ENCODE measurements around the gene COL9A1.

The COL9A1 gene

DNA sequence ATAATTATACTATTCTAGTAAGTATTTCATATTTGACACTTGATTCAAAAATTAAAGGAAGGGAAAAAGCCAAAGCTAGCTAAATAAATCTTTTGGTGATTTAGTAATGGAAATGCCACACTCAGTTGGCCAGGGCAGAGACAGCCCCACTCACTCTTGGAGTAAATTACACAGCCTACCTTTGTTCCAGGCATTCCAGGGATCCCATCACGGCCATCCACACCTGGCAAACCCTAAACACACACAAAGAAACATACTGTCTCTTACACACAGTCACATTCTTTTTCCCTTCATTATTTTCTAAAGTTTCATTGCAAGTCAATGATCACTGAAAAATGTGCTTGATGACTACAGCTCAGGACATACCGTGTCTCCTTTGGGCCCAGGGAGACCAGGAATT is 48.1 kb downstream of the COL9A1 start:
- TF ChIP-seq POLR2A (IDR thresholded peaks at IDR 0.05; ENCODE audit: low read depth, low read length) (no peak), TAF1 (IDR thresholded peaks at IDR 0.05; ENCODE audit: borderline replicate concordance, low read depth, low read length) (no peak), POLR2AphosphoS5 (IDR thresholded peaks at IDR 0.05; ENCODE audit: low read depth, low read length) (no peak)
- no peak for FAIRE-seq
- no peak for DNase-seq (ENCODE audit: insufficient read length)

- FAIRE-seq: no peak
- DNase-seq (ENCODE audit: insufficient read length): no peak
These were observed 49.0 kb downstream of the COL9A1 start for GRCh38 chr6:70253923-70254322.

DNA sequence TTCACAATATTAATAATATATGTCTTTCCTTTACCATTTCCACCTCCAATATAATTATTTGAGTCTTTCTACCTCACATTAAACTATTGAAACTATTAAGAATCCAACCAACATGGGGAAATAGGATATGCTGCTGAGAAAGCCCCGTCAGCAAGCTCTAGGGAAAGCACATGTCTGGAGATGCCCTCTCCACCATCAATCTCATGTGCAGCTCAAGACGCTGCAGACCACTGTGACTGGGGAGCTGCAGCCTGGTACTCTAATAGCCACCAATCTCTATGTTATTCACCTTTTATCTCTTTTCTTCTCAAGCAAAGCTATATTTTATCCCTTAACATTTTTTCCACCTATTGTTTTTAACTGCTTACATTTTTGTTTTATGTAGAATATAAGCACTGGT is 50.3 kb downstream of the COL9A1 start:
- TF ChIP-seq POLR2A (IDR thresholded peaks at IDR 0.05; ENCODE audit: low read depth, low read length) (no peak), POLR2AphosphoS5 (IDR thresholded peaks at IDR 0.05; ENCODE audit: low read depth, low read length) (no peak), TAF1 (IDR thresholded peaks at IDR 0.05; ENCODE audit: borderline replicate concordance, low read depth, low read length) (no peak)
- FAIRE-seq (no peak), DNase-seq (ENCODE audit: insufficient read length) (no peak)

More at GRCh38 chr6:70253923-70254322, 49.0 kb downstream of the COL9A1 start:
- TF ChIP-seq POLR2A (IDR thresholded peaks at IDR 0.05; ENCODE audit: low read depth, low read length) (no peak), POLR2AphosphoS5 (IDR thresholded peaks at IDR 0.05; ENCODE audit: low read depth, low read length) (no peak)

DNA sequence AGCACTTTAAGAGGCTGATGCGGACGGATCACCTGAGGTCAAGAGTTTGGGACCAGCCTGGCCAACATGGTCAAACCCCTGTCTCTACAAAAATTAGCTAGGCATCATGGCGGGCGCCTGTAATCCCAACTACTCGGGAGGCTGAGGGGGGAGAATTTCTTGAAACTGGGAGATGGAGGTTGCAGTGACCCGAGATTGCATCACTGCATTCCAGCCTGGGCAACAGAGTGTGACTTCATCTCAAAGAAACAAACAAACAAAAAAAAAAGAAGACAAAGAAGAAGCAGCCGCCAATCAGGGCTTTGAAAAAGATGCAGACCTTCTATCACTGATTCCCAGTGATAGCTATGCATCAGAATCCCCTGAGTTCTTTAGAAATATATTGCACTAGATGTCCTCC is 56.8 kb downstream of the COL9A1 start:
- FAIRE-seq: no peak

GRCh38 chr6:70241991-70242420 is 60.9 kb downstream of the COL9A1 start:
- TF ChIP-seq POLR2AphosphoS5 (IDR thresholded peaks at IDR 0.05; ENCODE audit: low read depth, low read length) (no peak), POLR2A (IDR thresholded peaks at IDR 0.05; ENCODE audit: low read depth, low read length) (no peak), TAF1 (IDR thresholded peaks at IDR 0.05; ENCODE audit: borderline replicate concordance, low read depth, low read length) (no peak)
- DNase-seq (ENCODE audit: insufficient read length): no peak
- FAIRE-seq: no peak

More for the DNA sequence above, 56.8 kb downstream of the COL9A1 start:
- DNase-seq (ENCODE audit: insufficient read length): no peak
- TF ChIP-seq POLR2AphosphoS5 (IDR thresholded peaks at IDR 0.05; ENCODE audit: low read depth, low read length) (no peak), TAF1 (IDR thresholded peaks at IDR 0.05; ENCODE audit: borderline replicate concordance, low read depth, low read length) (no peak), POLR2A (IDR thresholded peaks at IDR 0.05; ENCODE audit: low read depth, low read length) (no peak)

DNA sequence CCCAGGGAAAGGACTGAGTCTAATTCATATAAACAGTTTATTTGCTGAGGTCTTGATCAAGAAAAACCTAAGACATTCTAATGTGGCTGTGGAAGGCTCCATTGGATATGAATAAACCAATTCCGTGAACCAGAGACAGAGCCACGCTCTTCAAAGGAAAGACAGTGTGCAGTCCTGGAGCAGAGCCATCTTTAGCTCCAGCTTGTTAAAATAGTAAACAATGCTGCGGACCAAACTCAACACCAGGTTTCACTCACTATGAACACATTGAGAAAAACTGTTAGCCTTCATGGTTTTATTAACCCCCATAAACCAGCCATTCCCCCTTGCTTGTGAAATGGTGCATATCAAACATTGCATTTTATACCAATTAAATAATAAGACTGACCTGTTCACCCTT is 61.9 kb downstream of the COL9A1 start:
- no peak for TF ChIP-seq TAF1 (IDR thresholded peaks at IDR 0.05; ENCODE audit: borderline replicate concordance, low read depth, low read length)
- TF ChIP-seq POLR2A (IDR thresholded peaks at IDR 0.05; ENCODE audit: low read depth, low read length): no peak
- DNase-seq (ENCODE audit: insufficient read length) (no peak), FAIRE-seq (no peak)

GRCh38 chr6:70236343-70236742 is 66.5 kb downstream of the COL9A1 start:
- DNase-seq (ENCODE audit: insufficient read length) (no peak), FAIRE-seq (no peak)
- TF ChIP-seq POLR2AphosphoS5 (IDR thresholded peaks at IDR 0.05; ENCODE audit: low read depth, low read length) (no peak), TAF1 (IDR thresholded peaks at IDR 0.05; ENCODE audit: borderline replicate concordance, low read depth, low read length) (no peak)

DNA sequence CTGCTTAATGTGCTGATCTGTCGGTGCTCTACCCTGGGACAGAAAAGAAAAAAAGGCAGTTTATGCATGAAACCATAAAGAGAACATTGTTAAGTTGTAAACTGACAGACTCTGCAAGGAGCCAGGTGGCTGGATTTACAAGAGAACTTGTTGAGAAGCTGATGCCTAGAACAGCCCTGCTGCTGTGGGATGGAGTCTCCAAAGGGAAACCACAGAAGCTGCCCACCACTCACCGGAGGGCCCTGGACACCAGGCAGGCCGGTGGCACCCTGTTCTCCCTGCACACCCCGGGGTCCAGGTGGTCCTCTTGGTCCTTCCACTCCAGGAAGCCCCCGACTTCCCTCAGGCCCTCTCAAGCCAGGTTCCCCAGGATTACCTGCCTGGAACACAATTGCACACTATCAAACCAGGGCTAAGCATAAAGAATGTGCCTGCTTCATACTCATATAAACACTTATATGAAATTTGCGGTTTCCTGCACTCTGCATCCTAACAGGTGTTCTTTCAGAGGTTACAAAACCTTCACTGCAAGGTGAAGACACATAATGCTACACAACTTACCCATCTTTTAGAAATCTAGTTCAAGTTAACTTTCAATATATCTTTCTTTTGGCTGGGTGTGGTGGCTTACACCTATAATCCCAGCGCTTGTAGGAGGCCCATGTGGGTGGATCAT is 68.2 kb downstream of the COL9A1 start:
- TF ChIP-seq POLR2AphosphoS5 (IDR thresholded peaks at IDR 0.05; ENCODE audit: low read depth, low read length) (no peak), TAF1 (IDR thresholded peaks at IDR 0.05; ENCODE audit: borderline replicate concordance, low read depth, low read length) (no peak), POLR2A (IDR thresholded peaks at IDR 0.05; ENCODE audit: low read depth, low read length) (no peak)
- DNase-seq (ENCODE audit: insufficient read length): no peak
- no peak for FAIRE-seq

DNA sequence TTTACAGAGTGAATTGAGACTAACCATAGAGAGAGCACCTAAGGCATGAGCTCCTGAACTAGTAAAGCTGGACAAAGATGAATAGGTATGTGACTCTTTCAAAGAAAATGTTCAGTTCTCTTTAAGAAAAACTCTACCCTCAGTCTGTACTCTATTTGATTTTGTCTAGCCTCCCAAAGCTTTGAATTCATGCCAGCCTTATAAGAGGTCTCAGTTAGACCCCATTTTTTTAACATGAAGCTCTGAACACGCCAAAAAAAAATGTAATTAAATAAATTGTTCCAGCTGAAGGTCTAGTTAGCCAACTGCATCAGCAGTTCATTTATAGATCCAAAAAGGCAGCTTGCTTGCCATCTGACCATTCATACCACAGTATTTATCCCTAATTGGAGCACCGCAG is 71.6 kb downstream of the COL9A1 start:
- TF ChIP-seq POLR2AphosphoS5 (IDR thresholded peaks at IDR 0.05; ENCODE audit: low read depth, low read length) (no peak), TAF1 (IDR thresholded peaks at IDR 0.05; ENCODE audit: borderline replicate concordance, low read depth, low read length) (no peak)
- FAIRE-seq (no peak), DNase-seq (ENCODE audit: insufficient read length) (no peak)

GRCh38 chr6:70225055-70225454 is 77.8 kb downstream of the COL9A1 start:
- no peak for FAIRE-seq
- no peak for TF ChIP-seq POLR2AphosphoS5 (IDR thresholded peaks at IDR 0.05; ENCODE audit: low read depth, low read length)
- DNase-seq (ENCODE audit: insufficient read length): no peak

DNA sequence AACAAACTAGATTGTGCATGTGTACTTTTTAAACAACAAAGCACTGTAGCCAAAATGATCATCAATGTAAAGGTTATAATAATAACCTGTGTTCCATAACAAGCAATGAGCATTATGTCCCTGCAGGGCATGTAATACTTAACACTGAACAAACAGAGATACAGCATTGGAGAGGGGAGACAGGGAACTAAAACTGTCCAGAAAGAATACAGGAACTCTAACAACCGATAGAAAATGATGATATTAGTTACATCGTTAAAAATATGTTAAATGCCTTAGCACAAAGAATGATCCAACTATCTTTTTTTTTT is 80.5 kb downstream of the COL9A1 start:
- TF ChIP-seq POLR2AphosphoS5 (IDR thresholded peaks at IDR 0.05; ENCODE audit: low read depth, low read length) (no peak), POLR2A (IDR thresholded peaks at IDR 0.05; ENCODE audit: low read depth, low read length) (no peak), TAF1 (IDR thresholded peaks at IDR 0.05; ENCODE audit: borderline replicate concordance, low read depth, low read length) (no peak)
- DNase-seq (ENCODE audit: insufficient read length) (no peak), FAIRE-seq (no peak)

DNA sequence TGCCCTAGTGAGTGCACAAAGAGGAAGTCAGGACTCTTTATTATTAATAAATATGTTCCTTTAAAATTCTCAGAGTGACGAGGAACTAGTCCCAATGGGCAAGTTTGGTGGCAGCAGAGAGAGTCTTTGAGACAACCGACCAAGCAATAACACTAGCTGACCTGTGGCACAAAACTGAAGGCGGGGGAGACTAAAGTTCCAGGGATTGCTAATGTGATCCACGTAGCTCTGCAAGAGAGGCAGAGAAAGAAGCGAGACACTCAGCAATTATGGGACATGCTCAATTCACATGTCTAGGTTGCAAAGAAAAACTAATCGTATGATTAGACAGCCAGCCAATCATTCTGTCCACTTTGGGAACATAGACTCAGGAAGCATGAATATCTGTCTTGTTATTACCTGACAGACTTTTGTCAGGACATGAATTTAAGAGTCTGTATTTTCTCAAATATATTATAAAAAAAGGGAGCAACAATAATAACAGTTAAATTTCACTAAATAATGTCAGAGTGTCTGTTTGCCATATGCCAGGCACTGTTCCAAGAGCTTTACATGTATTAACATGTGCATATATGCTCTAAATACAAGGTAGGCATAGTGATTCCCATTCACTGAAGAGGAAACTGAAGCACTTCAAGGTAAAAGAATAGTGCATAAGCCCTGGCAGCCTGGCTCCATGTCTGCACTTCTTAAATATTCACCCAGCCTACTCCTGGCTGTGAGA is 81.0 kb downstream of the COL9A1 start:
- DNase-seq (ENCODE audit: insufficient read length) (no peak), FAIRE-seq (no peak)
- TF ChIP-seq POLR2A (IDR thresholded peaks at IDR 0.05; ENCODE audit: low read depth, low read length): no peak
